Upper lobe of left lung (tissue), 6 donors: ENCODE results near the gene KCNIP4. TPM values are rescaled to one million over a fixed set of nuclear protein-coding genes. Genes with fewer than 3 reads are reported as not detected.

Experiments used
- ATAC-seq, 2 donors: fragments of 200-7000 bp; cut with Tn5 transposase; one replicate each; pipeline ENCODE4 v1.9.1; 2022; ENCODE audit warnings: mild to moderate bottlenecking in 2 of 2, moderate library complexity in 2 of 2; ENCODE audit not compliant: low FRiP score in 2 of 2
- DNase-seq, 2 donors: peaks; one replicate each; pipeline ENCODE4 v3.0.0-alpha.2; 2019 to 2020
- H3K27ac ChIP-seq, 4 donors: fragments of 200-600 bp; sonication (generic); one replicate each; pipeline ENCODE4 v1.5.1; 2016 to 2019
- H3K27me3 ChIP-seq, 4 donors: fragments of 200-600 bp; sonication (generic); one replicate each; pipeline ENCODE4 v1.5.1; 2017 to 2019
- H3K36me3 ChIP-seq, 4 donors: fragments of 200-600 bp; sonication (generic); one replicate each; pipeline ENCODE4 v1.5.1; 2016 to 2019
- H3K4me1 ChIP-seq, 4 donors: fragments of 200-600 bp; sonication (generic); one replicate each; pipeline ENCODE4 v1.5.1; 2018 to 2019
- H3K4me3 ChIP-seq, 4 donors: fragments of 200-600 bp; sonication (generic); one replicate each; pipeline ENCODE4 v1.5.1; 2017 to 2019; ENCODE audit warnings: mild to moderate bottlenecking in 2 of 4, moderate library complexity in 1 of 4
- H3K9me3 ChIP-seq, 4 donors: fragments of 200-600 bp; sonication (generic); one replicate each; pipeline ENCODE4 v1.5.1; 2018 to 2019
- CTCF ChIP-seq, 6 experiments: fragments of 450-650 bp in 4 of 6; fragments of 200-600 bp in 2 of 6; sonication (generic) in 2 of 6; IDR thresholded peaks; one replicate each; pipeline ENCODE4 v1.5.1; 2016 to 2019; ENCODE audit warnings: antibody characterized with exemption in 6 of 6
- EP300 ChIP-seq, 4 donors: sonication (generic); formaldehyde crosslinking; IDR thresholded peaks; one replicate each; pipeline ENCODE4 v1.5.1; 2017; ENCODE audit warnings: antibody characterized with exemption in 4 of 4, control low read depth in 2 of 4
- POLR2A ChIP-seq, 4 donors: fragments of 450-650 bp; IDR thresholded peaks; one replicate each; pipeline ENCODE4 v1.5.1; 2016 to 2017; ENCODE audit warnings: antibody characterized with exemption in 4 of 4, mild to moderate bottlenecking in 2 of 4
- POLR2AphosphoS5 ChIP-seq, 2 donors: sonication (generic); formaldehyde crosslinking; IDR thresholded peaks; one replicate each; pipeline ENCODE4 v1.5.1; 2017; ENCODE audit warnings: antibody characterized with exemption in 2 of 2
- WGBS, 2 donors: methylation state at CpG; one replicate each; pipeline ENCODE4 v1.1.5; 2017 to 2018; 5-methylcytosine and 5-hydroxymethylcytosine counted together
- total RNA-seq, 6 donors: library from RNA; depleted of rRNA in 4 of 6; stranded (reverse); fragments of >200 nt in 4 of 6; gene quantifications; one replicate each; pipeline versions ENCODE4 v1.1.0 to v1.2.1, GENCODE V29; 2016 to 2021
- donor health status: DM: no; HTN: no; CAD: no; lungs with moderate emphysema.
- donor health status: DM: no; HTN: yes; CAD: no; lungs with severe emphysema.

The KCNIP4 gene
- total RNA-seq, 6 donors from 2014 or later = 0.20 TPM; not detected in 5

- Histone ChIP-seq H3K36me3 (no peaks in the 10 kb centered on the region), H3K4me3 (no peak overlapping the region), H3K9me3 (no peaks in the 10 kb centered on the region), H3K27me3 (no peaks in the 10 kb centered on the region), H3K4me1 (no peaks in the 10 kb centered on the region), H3K27ac (no peak overlapping the region)
- DNase-seq (no peak), ATAC-seq (no peak)
- no peak for TF ChIP-seq CTCF (IDR thresholded peaks at IDR 0.05)
- TF ChIP-seq POLR2A (IDR thresholded peaks at IDR 0.05) = no peak
- no peak for TF ChIP-seq EP300 (IDR thresholded peaks at IDR 0.05)
- no peak for TF ChIP-seq POLR2AphosphoS5 (IDR thresholded peaks at IDR 0.05)
These were observed 354.9 kb downstream of the KCNIP4 start for GRCh38 chr4:21593671-21594001.

GRCh38 chr4:21592970-21593670, 355.5 kb downstream of the KCNIP4 start:
- WGBS, 2 donors = 70 to 74% methylated on average over 8 of the region's 8 CpGs
- no peak overlapping the region for H3K27ac ChIP-seq
- H3K4me3 ChIP-seq = no peak overlapping the region
- no peak for ATAC-seq
- H3K9me3 ChIP-seq = no peaks in the 10 kb centered on the region
- TF ChIP-seq CTCF (IDR thresholded peaks at IDR 0.05) (no peak), POLR2A (IDR thresholded peaks at IDR 0.05) (no peak), EP300 (IDR thresholded peaks at IDR 0.05) (no peak), POLR2AphosphoS5 (IDR thresholded peaks at IDR 0.05) (no peak)
- H3K4me1 ChIP-seq = no peaks in the 10 kb centered on the region
- no peak for DNase-seq
- no peaks in the 10 kb centered on the region for H3K27me3 ChIP-seq
- H3K36me3 ChIP-seq = no peaks in the 10 kb centered on the region

- DNase-seq (no peak), ATAC-seq (no peak)
- Histone ChIP-seq H3K27ac (no peak overlapping the region), H3K9me3 (no peaks in the 10 kb centered on the region), H3K36me3 (no peaks in the 10 kb centered on the region), H3K4me3 (no peak overlapping the region), H3K4me1 (no peaks in the 10 kb centered on the region), H3K27me3 (no peaks in the 10 kb centered on the region)
- no peak for TF ChIP-seq EP300 (IDR thresholded peaks at IDR 0.05)
- TF ChIP-seq POLR2AphosphoS5 (IDR thresholded peaks at IDR 0.05) = no peak
- TF ChIP-seq POLR2A (IDR thresholded peaks at IDR 0.05) = no peak
- WGBS, 2 donors = 77 to 93% methylated on average over 2 of the region's 2 CpGs
These were observed 371.5 kb downstream of the KCNIP4 start for GRCh38 chr4:21577056-21577455.

GRCh38 chr4:21571100-21571499, 377.5 kb downstream of the KCNIP4 start:
- no peaks in the 10 kb centered on the region for H3K4me1 ChIP-seq
- H3K4me3 ChIP-seq = no peak overlapping the region
- TF ChIP-seq EP300 (IDR thresholded peaks at IDR 0.05) (no peak), CTCF (IDR thresholded peaks at IDR 0.05) (no peak), POLR2A (IDR thresholded peaks at IDR 0.05) (no peak), POLR2AphosphoS5 (IDR thresholded peaks at IDR 0.05) (no peak)
- no peaks in the 10 kb centered on the region for H3K36me3 ChIP-seq
- no peak overlapping the region for H3K27ac ChIP-seq
- H3K9me3 ChIP-seq = no peaks in the 10 kb centered on the region
- DNase-seq = no peak
- ATAC-seq = no peak
- no peaks in the 10 kb centered on the region for H3K27me3 ChIP-seq
- WGBS, 2 donors = 76 to 81% methylated on average over 3 of the region's 3 CpGs

GRCh38 chr4:21569638-21570037, 378.9 kb downstream of the KCNIP4 start:
- H3K4me3 ChIP-seq = no peak overlapping the region
- no peaks in the 10 kb centered on the region for H3K27me3 ChIP-seq
- H3K27ac ChIP-seq = no peak overlapping the region
- no peak for ATAC-seq
- no peak for DNase-seq
- H3K4me1 ChIP-seq = no peaks in the 10 kb centered on the region
- H3K36me3 ChIP-seq = no peaks in the 10 kb centered on the region
- WGBS, 2 donors = 41 to 50% methylated on average over 2 of the region's 2 CpGs
- H3K9me3 ChIP-seq = no peaks in the 10 kb centered on the region
- no peak for TF ChIP-seq CTCF (IDR thresholded peaks at IDR 0.05)
- TF ChIP-seq EP300 (IDR thresholded peaks at IDR 0.05) = no peak
- TF ChIP-seq POLR2AphosphoS5 (IDR thresholded peaks at IDR 0.05) = no peak
- no peak for TF ChIP-seq POLR2A (IDR thresholded peaks at IDR 0.05)
